GM21717 (cell line): ENCODE data around the gene AFMID.
A peak's percentile ranks its signal among the peaks of the same experiment; 100 is the strongest.
"Not testable (repeated sequence)": the region's sequence is repeated elsewhere in the genome, so short reads cannot be mapped to it uniquely, and the experiment has no call there.

ENCODE experiments used
- ATAC-seq: cut with Tn5 transposase; IDR thresholded peaks from one replicate; pipeline ENCODE4 v1.9.1; 2021; ENCODE audit warnings: mild to moderate bottlenecking, moderate library complexity; ENCODE audit not compliant: unreplicated experiment

Gene AFMID, protein sequence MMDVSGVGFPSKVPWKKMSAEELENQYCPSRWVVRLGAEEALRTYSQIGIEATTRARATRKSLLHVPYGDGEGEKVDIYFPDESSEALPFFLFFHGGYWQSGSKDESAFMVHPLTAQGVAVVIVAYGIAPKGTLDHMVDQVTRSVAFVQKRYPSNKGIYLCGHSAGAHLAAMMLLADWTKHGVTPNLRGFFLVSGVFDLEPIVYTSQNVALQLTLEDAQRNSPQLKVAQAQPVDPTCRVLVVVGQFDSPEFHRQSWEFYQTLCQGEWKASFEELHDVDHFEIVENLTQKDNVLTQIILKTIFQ

DNA sequence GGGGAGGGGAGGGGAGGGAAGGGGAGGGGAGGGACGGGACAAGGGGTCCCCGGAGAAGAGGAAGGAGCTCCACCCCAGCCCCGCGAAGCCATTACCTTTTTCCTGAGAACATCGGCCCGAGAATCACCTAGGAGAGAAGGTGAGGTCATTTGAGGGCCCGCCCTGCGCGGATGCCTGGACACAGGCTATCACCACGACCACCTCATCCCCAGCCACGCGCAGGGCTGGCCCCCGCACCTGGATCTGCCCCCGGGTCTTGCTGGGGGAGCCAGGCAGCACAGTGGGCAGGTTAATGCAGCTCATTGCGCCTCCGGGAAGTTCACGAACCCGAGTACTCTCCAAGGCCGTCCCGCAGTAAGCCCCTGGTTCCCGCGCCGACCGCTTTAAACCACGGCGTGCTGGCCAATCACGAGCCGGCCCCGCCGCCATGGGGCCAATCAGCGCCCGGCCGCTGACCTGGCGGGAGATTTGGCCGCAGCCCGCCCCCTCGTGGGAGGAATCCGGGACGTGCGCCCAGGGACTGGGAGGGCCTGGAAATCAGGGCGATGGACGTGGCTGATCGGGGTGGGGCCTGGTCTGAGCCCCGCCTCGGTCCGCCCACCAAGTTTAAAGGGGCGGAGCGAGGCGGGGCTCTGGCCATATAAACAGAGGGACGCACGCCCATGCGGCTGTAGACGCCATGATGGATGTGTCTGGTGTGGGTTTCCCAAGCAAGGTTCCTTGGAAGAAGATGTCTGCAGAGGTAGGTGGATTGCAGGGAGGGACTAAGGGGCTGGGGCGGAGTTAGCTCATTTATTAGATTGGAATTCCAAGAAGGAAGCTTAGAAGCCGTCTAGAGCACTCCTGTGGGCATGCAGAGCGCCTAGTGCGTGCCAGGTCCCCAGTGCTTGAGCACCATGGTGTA lies at the start of gene AFMID, which contains the start of gene TK1:
Gene AFMID (plus strand): TSS at position 671 of the 904 bp plus-strand sequence. CDS start 9 bp downstream, at position 680.
Gene TK1 (minus strand): TSS at position 361 of the 904 bp plus-strand sequence. CDS start 58 bp downstream, at position 303.
- ATAC-seq, result peak; percentile 72

DNA sequence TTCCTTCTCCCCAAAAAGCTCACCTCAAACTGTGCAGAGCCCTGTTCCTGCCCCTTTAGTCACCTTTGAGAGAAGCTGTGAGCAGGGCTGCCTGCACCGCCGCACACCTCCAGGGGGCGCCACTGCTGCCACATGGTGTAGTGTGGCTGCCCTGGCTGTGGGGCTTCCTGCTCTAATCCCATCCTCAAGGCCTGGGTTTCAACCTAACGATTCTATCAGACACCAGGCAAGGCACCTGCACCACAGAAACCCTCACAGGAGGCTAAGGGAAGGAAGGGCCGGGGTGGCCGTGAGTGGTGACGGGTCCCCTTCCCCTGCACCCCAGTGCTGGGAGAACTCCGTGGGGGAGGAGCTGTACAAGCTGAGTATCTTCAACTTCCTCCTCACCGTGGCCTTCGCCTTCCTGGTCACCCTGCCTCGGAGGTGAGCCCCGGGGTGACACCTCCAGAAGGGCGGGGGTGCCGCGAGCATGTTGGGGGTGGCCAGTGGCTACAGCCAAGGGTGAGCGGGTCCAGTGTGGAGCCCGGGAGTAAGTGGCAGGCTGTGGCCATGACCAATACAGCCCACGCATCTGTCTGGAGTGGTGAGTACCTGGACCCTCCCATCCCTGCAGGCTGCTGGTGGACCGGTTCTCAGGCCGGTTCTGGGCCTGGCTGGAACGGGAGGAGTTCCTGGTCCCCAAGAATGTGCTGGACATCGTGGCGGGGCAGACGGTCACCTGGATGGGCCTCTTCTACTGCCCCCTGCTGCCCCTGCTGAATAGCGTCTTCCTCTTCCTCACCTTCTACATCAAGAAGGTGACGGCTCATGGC lies 49.6 kb upstream of the AFMID start:
- ATAC-seq, result no peak

DNA sequence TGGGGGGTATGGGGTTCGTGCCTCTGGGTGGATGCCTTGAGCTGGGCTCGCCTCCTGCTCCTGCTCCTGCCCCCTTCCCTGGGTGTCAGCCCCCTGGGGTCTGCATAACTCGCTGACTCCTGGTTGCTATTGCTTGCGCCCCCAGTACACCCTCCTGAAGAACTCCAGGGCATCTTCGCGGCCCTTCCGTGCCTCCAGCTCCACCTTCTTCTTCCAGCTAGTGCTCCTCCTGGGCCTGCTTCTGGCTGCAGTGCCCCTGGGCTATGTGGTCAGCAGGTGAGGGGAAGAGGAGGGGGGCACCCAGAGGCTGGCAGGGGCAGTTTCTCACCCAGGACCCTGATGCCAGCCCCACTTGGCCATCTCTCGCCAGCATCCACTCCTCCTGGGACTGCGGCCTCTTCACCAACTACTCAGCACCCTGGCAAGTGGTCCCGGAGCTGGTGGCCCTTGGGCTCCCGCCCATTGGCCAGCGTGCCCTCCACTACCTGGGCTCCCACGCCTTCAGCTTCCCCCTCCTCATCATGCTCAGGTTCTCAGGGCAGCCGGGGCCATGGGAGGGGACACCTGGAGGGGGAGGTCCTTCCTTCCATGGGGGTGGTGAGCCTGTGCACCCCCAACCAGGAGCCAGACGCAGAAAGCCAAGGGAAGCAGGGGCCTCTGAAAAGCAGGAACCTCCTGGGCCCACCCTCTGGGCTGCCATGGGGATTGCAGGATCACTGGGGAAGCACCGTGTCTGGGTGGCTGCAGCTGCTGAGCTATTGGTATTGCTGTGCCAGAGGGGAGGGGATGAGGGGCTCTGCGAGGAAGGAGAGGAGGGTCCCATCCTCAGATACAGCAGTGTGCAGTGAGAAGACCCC lies 48.7 kb upstream of the AFMID start:
- no peak for ATAC-seq

DNA sequence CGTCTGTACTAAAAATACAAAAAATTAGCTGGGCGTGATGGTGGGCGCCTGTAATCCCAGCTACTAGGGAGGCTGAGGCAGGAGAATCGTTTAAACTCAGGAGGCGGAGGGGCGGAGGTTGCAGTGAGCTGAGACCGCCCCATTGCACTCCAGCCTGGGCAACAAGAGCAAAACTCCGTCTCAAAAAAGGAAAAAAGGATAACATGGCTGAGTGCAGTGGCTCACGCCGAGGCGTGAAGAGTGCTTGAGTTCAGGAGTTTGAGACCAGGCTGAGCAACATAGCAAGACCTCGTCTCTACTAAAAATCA lies 47.3 kb upstream of the AFMID start:
- not testable (repeated sequence) for ATAC-seq

DNA sequence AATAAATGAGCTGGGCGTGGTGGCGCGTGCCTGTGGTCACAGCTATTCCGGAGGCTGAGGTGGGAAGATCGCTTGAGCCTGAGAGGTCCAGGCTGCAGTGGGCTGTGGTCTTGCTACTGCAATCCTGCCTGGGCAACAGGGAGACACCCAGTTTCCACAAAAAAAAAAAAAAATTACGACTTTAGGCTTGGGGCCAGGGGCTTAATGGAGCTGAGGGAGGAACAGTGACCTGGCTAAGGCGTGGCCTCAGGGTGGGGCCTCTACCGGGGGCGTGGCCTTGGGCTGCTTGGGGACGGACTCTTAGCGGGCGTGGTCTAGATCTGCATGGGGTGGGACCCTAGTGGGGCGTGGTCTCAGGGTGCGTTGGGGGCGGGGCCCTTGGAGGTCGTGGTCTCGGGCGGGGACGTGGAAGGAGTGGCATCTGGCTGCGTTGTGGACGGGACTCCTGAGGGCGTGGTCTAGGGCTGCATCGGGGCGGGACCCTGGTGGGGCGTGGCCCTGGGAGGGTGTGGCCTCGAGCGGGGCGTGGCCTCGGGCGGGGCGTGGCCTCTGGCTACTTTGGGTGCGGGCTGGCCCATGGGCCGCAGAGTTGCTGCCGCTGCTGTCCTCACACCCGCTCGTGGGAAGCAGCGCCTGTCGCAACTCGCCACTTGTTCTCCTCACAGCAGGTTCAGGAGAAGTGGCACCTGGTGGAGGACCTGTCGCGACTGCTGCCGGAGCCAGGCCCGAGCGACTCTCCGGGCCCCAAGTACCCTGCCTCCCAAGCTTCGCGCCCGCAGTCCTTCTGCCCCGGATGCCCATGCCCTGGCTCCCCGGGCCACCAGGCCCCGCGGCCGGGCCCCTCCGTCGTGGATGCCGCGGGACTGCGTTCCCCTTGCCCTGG lies 46.8 kb upstream of the AFMID start:
- ATAC-seq, result peak; percentile 55

DNA sequence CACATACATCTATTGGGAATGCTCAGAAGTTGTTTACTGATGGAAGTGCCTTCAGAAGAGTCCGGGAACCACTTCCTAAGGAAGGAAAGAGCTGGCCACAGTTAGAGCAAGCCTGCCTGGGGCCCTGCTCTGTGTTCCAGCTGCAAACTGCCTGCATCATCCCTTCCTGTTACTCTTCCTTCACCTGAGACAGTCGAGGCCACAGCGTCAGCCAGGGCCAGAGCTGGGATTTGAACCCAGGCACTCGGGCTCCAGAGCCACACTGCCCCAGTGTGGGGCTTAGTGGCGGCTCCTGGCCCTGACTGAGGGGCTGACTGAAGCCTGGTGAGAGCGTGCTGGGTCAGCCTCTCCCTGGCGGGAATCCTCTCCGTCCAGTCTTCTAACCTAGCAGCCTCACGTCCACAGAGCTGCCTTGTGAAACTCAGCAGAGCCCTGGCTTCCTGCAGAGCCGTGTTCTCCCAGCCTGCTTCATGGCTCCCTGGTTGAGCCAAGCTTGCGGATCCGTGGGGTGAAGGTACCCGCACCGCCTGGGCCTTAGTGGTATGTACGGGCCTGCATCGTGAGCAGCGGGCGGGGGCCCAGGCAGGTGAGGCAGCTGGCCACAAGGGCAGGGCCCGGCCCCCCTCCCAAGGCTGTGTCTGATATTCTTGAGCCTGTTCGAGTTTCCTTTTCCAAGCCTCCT lies 45.6 kb upstream of the AFMID start:
- no peak for ATAC-seq

DNA sequence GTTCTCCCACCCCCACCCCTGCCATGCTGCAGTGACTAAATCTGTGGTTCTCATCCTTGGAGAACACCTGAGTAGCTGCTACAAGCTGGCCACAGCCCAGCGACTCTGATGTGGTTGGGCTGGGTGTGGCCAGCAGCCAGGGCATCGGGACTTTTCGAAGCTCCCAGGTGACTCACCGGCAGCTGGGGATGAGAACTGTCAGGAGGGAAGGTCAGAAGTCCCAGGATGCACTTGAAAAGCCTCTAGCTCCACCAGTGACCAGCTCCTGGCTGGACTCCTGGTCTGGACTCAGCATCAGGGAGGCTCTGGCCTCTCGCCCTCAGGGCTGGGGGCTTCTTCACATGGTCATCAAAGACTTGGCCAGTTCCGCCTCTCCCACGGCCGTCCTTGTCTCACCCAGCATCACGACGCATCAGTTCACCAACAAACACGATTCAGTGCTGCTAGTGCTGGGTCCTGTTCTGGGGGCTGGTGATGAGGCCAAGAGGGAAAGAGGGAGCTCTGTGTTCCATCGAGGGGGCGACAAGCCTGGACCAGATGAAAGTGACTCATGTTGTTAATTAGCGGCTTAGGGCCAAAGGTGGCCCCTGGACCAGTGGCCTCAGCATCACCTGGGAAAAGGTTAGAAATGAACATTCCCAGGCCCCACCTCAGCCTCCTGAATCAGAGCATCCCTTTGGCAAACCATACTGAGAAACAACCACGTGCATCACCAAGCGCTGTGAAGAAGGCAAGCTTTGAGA lies 44.9 kb upstream of the AFMID start:
- ATAC-seq, result no peak

DNA sequence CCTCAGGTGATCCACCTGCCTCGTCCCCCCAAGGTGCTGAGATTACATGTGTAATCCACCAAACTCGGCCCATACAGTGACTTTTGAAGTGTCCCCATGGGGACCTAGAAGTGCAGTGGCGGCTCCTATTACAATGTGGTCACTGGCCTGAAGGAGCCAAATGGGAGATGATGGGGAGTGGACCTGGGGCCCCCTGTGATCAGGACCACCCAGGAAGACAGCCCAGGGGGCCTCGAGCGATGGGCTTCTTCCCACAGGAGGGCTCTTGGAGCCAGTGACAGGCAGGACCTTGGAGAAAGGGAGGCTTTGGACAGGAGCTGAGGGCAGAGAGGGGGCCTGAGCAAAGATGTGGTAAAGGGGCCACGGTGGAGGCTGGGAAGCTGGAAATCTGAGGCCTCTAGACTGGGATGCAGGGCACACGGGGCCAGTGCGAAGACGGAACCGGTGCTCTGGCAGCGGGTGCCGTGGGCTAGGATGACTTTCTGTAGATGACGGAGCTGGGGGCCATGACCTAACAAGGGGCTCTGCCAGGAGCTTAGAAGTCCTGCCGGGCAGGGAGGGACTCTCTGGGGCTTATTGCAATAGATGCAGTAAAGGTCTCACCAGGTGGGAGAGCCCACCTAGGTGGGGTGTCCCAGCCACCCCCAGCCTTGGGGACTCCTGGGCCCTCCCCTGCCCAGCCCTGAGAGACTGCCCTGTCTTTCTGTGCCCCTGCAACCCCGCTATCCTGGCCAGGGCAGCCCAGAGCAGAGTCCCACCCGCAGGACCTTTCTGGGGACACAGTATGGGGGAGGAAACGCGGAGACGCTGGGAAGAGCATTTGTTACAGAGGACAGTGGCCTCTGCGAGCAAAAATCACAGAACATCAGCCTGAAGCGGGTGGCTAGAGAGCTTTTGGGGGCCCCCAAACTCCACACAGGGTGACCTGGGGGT lies 43.7 kb upstream of the AFMID start:
- ATAC-seq, result no peak

DNA sequence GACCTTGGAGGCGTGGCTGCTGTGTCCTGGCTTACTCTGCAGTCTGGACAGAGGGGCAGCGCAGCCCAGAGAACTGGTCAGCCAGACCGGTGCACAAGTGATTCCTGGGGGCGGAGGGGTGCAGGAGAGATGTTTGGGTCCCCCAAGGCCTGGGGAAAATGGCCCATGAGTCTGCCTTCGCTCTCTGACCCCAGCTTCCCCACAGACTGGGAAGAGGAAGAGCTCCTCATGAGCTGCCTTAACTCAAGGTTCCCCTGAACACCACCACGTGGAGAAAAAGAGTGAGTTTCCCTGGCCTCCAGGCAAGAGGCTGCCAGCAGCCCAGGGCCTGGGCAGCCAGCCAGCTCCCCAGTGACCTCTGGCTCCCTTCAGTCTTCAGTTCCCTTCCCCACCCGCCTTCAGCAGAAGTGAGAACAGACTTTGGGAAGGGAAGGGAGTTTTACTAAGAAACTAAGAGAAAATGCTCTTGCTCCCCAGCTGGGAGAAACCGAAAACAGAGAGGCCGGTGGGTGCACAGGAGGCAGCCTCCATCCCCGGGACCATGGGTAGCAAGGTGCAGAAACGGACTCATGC lies 42.9 kb upstream of the AFMID start:
- no peak for ATAC-seq

DNA sequence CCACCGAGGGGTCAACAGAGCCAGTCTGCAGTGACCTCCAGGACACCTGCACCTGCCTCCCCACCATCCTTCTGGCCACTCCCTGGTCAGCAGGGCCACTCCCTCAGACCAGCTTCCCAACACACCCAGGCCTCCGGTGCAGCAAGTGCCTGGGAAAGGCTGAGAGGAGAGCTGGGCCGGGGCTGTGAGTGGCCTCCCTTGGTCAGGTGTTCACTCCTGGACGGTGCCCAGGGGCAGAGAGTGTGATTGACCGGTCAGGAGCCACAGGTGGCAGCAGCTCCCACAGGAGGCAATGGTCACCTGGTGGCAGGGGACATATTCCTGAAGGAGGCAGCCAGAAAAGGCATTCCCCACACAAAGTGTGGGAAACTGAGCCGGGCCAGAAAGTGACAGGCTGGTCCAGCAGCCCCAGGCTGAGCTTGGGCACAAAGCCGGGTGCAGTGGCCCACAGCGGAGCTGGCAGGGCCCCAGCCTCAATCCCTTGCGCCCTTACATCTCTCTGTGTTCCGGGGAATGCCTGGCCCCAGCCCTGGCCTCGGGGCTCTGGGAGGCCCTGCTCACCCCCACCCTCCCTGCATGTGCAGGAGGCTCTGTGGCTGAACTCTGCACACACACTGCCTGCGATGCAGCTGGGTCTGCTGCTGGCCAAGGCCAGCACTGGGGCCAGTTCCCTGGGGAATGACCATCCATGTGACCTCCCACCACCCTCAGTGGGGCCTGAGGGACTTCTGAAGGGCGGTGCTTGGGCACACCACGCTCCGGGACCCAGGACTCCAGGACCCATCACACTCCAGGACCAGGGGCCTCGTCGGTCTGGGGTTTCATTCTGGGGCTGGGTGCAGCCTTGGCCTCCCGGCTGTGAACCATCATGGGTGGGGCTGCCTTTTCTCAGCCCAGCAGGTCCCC lies 42.2 kb upstream of the AFMID start:
- ATAC-seq, result no peak

DNA sequence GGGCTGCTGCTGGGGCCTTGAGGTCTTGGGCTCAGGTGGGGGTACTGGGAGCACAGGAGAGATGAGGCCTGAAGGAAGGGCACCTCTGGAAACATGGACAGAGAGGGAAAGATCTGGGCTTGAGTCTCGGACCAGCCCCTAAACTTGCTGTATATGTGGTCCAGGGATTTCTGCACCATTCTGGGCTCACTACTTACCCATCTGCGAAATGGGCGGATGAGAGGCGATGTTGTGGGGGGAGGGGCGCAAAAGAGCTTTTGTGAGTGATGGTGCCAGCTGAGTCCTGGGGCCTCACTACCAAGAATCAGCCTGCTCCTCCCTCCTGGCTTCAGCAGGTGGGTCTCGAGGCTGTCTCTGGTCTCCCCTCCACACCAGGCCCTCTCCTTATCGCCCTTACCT lies 40.7 kb upstream of the AFMID start:
- ATAC-seq, result no peak

DNA sequence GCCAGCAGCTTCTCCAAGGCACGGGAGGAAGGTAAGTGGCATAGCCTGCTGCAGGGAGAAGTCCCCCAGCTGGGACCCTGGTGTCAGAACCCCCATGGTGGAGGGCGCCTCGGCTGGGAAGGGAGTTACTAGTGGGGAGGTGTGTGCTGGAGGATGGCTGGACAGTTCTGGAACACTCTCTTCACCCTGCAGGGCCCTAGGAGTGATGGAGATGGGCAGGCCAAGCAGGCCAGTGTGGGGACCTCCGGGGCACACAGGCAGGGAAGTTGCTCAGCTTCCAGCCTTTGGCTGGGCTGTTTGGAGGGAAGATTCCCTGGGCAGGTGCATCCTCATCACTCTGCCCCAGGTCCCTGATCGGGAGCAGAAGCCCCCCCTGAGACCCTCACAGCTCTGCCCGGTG lies 40.3 kb upstream of the AFMID start:
- no peak for ATAC-seq

DNA sequence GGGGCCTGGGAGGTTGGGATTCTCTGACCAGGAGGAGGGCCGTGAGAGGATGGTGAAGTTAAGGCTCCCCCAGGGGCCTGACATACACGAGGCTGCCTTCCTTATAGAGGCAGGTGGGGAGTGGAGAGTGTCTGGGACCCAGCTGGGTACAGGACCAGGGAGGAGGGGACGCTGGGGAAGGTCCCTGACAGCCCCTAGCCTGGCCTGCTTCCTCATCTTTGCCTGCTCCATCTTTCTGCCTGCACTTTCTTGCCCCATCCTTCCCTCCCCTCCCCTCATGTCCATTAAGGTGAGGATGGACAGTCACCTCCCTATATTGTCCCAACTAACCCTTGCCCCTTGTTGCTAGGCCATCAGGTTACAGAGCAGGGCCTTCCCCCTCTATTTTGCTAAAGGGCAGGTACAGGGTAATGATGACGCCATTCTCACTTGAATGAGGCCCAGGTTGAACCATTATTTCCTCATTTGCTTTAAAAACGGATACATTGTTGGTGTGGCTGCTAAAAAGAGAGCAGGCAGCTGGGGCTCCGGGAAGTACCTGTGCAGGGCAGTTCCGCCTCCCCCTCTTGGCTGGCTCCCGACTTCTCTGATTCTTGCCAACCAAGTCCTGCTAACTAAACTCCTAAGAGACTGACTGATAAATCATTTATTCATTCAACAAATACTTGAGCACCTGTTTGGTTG lies 39.7 kb upstream of the AFMID start:
- no peak for ATAC-seq

DNA sequence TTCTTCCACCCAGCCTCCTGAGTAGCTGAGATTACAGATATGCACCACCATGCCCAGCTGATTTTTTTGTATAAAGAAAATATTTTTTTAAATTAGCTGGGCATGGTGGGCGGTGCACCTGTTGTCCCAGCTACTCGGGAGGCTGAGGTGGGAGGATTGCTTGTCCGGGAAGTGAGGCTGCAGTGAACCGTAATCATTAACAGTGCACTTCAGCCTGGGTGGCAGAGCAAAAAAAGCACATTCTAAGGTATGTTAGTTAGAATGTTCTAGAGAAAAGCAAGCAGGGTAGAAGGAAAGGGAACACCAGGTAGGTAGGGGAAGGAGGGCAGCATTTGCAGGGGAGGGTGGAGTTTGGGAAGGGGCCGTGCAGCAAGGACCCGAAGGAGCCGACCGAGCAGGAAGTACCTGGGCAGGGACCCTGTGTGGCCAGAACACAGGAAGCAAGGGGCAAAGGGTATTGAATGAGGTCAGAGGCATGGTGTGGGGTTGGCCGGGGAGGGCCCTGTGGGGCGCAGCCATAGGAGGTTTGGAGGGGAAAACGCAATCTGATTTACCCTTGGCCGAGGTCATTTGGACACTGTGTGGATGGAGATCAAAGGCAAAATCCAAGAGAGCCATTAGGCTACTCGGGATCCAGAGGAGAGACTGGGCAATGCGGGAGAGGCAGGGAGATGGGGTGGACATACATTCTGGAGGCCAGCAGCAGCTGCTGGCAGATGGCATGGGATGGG lies 38.7 kb upstream of the AFMID start:
- no peak for ATAC-seq
